Naive B cell (primary cell): ENCODE results near the gene DRG1. TPM values are rescaled to one million over a fixed set of nuclear protein-coding genes. Genes with fewer than 3 reads are reported as not detected.
"Not testable (repeated sequence)": the region's sequence is repeated elsewhere in the genome, so short reads cannot be mapped to it uniquely, and the experiment has no call there.

Experiments
- ATAC-seq, 2 donors: fragments of 150-1000 bp; cut with Tn5 transposase; 2 replicates each; pipeline ENCODE4 v1.10.0; 2021; ENCODE audit warnings: low read depth in 2 of 2, mild to moderate bottlenecking in 2 of 2, moderate library complexity in 2 of 2
- DNase-seq: peaks from one replicate; pipeline ENCODE4 v3.0.0; 2022
- H3K27ac Mint-ChIP-seq, 6 donors: one replicate each; pipeline ENCODE4 v1.8.0; 2020 to 2022; ENCODE audit warnings: mild to moderate bottlenecking in 6 of 6, mixed read lengths in 6 of 6, moderate library complexity in 5 of 6, inconsistent platforms in 2 of 6
- H3K27me3 Mint-ChIP-seq, 3 donors: one replicate each; pipeline ENCODE4 v1.8.0; 2021 to 2022; ENCODE audit warnings: mixed read lengths in 3 of 3, mild to moderate bottlenecking in 1 of 3
- H3K36me3 Mint-ChIP-seq, 2 donors: one replicate each; pipeline ENCODE4 v1.8.0; 2020 to 2022; ENCODE audit warnings: mixed read lengths in 2 of 2, inconsistent platforms in 1 of 2, mild to moderate bottlenecking in 1 of 2
- H3K4me1 Mint-ChIP-seq, 3 donors: one replicate each; pipeline ENCODE4 v1.8.0; 2020 to 2022; ENCODE audit warnings: mixed read lengths in 3 of 3, inconsistent platforms in 1 of 3, mild to moderate bottlenecking in 1 of 3, moderate library complexity in 1 of 3
- H3K4me3 Mint-ChIP-seq, 8 donors: one replicate each; pipeline ENCODE4 v1.8.0; 2020 to 2022; ENCODE audit warnings: mild to moderate bottlenecking in 8 of 8, mixed read lengths in 8 of 8, moderate library complexity in 8 of 8, inconsistent platforms in 2 of 8
- H3K9me3 Mint-ChIP-seq, 7 donors: one replicate each; pipeline ENCODE4 v1.8.0; 2020 to 2022; ENCODE audit warnings: mixed read lengths in 7 of 7, mild to moderate bottlenecking in 5 of 7, inconsistent platforms in 2 of 7, moderate library complexity in 1 of 7
- polyA plus RNA-seq, 6 donors: library from polyadenylated mRNA; unstranded; fragments of 300-500 nt; fragmentation: Illumina TruSeq; gene quantifications; one replicate each; pipeline ENCODE4 v1.2.3, GENCODE V29; 2021; ENCODE audit warnings: low read depth in 6 of 6

DRG1 gene
- polyA plus RNA-seq, 6 donors from 2014 or later: 91.4 to 118 (median 110) TPM

- no peaks in the 10 kb centered on the region for H3K27me3 Mint-ChIP-seq
- H3K36me3 Mint-ChIP-seq: peaks cover 0 to 8% of the 10 kb centered on the region in 2 donors
- H3K4me3 Mint-ChIP-seq: no peak overlapping the region
- DNase-seq: no peak
- ATAC-seq: no peak
- no peaks in the 10 kb centered on the region for H3K9me3 Mint-ChIP-seq
- H3K27ac Mint-ChIP-seq: peak overlapping the region in 2 of 6 donors; percentile 29 to 36
- H3K4me1 Mint-ChIP-seq: peaks cover 7 to 28% (median 19%) of the 10 kb centered on the region in 3 donors
These were observed 47.9 kb downstream of the DRG1 start for GRCh38 chr22:31447337-31447736.

GRCh38 chr22:31448382-31448781 lies 49.0 kb downstream of the DRG1 start:
- no peaks in the 10 kb centered on the region for H3K9me3 Mint-ChIP-seq
- H3K4me3 Mint-ChIP-seq: no peak overlapping the region
- no peaks in the 10 kb centered on the region for H3K27me3 Mint-ChIP-seq
- H3K27ac Mint-ChIP-seq: peak overlapping the region in 4 of 6 donors; percentile 33 to 66 (median 50)
- peaks cover 0 to 8% of the 10 kb centered on the region in 2 donors for H3K36me3 Mint-ChIP-seq
- peaks cover 7 to 28% (median 19%) of the 10 kb centered on the region in 3 donors for H3K4me1 Mint-ChIP-seq
- ATAC-seq: no peak
- DNase-seq: no peak

- Mint-ChIP-seq H3K4me3 (peak overlapping the region in 5 of 8 donors; percentile 41 to 77 (median 59)), H3K9me3 (no peaks in the 10 kb centered on the region), H3K27ac (peak overlapping the region in 5 of 6 donors; percentile 24 to 92 (median 67)), H3K27me3 (no peaks in the 10 kb centered on the region), H3K36me3 (peaks cover 7% of the 10 kb centered on the region in 2 donors), H3K4me1 (peaks cover 7 to 28% (median 19%) of the 10 kb centered on the region in 3 donors)
- ATAC-seq (peak; percentile 64 to 69), DNase-seq (peak; percentile 6)
These were observed 50.1 kb downstream of the DRG1 start for GRCh38 chr22:31449506-31449905.

GRCh38 chr22:31451709-31452571 lies 52.5 kb downstream of the DRG1 start:
- no peak overlapping the region for H3K4me3 Mint-ChIP-seq

GRCh38 chr22:31461699-31462098 lies 62.3 kb downstream of the DRG1 start:
- Mint-ChIP-seq H3K4me1 (peaks cover 0 to 3% (median 0%) of the 10 kb centered on the region in 3 donors), H3K4me3 (no peak overlapping the region), H3K27me3 (no peaks in the 10 kb centered on the region), H3K27ac (peak overlapping the region in 1 of 6 donors; percentile 25), H3K9me3 (no peaks in the 10 kb centered on the region), H3K36me3 (peaks cover 7 to 17% of the 10 kb centered on the region in 2 donors)
- ATAC-seq (no peak), DNase-seq (no peak)

More at GRCh38 chr22:31451709-31452571, 52.5 kb downstream of the DRG1 start:
- Mint-ChIP-seq H3K27me3 (no peaks in the 10 kb centered on the region), H3K9me3 (no peaks in the 10 kb centered on the region), H3K4me1 (peaks cover 7 to 28% (median 19%) of the 10 kb centered on the region in 3 donors), H3K27ac (peak overlapping the region in 3 of 6 donors; percentile 29 to 82 (median 66)), H3K36me3 (peaks cover 7 to 9% of the 10 kb centered on the region in 2 donors)
- ATAC-seq (peak; percentile 60 to 72), DNase-seq (peak; percentile 13)

GRCh38 chr22:31465307-31465706 lies 65.9 kb downstream of the DRG1 start:
- no peaks in the 10 kb centered on the region for H3K27me3 Mint-ChIP-seq
- ATAC-seq (no peak), DNase-seq (no peak)
- no peak overlapping the region for H3K27ac Mint-ChIP-seq
- H3K4me1 Mint-ChIP-seq: peaks cover 0 to 3% (median 2%) of the 10 kb centered on the region in 3 donors
- no peaks in the 10 kb centered on the region for H3K9me3 Mint-ChIP-seq
- H3K36me3 Mint-ChIP-seq: peaks cover 14 to 19% of the 10 kb centered on the region in 2 donors
- no peak overlapping the region for H3K4me3 Mint-ChIP-seq

GRCh38 chr22:31474743-31475142 lies 75.3 kb downstream of the DRG1 start:
- H3K4me1 Mint-ChIP-seq: peaks cover 4 to 20% (median 17%) of the 10 kb centered on the region in 3 donors
- no peaks in the 10 kb centered on the region for H3K36me3 Mint-ChIP-seq
- no peak overlapping the region for H3K4me3 Mint-ChIP-seq
- ATAC-seq (no peak), DNase-seq (no peak)
- no peaks in the 10 kb centered on the region for H3K9me3 Mint-ChIP-seq
- peak overlapping the region in 1 of 6 donors; percentile 30 for H3K27ac Mint-ChIP-seq
- no peaks in the 10 kb centered on the region for H3K27me3 Mint-ChIP-seq

- no peaks in the 10 kb centered on the region for H3K36me3 Mint-ChIP-seq
- no peaks in the 10 kb centered on the region for H3K9me3 Mint-ChIP-seq
- DNase-seq (no peak), ATAC-seq (no peak)
- H3K27ac Mint-ChIP-seq: peak overlapping the region in 1 of 6 donors; percentile 74
- H3K27me3 Mint-ChIP-seq: no peaks in the 10 kb centered on the region
- peaks cover 4 to 20% (median 17%) of the 10 kb centered on the region in 3 donors for H3K4me1 Mint-ChIP-seq
- H3K4me3 Mint-ChIP-seq: no peak overlapping the region
These were observed 76.4 kb downstream of the DRG1 start for GRCh38 chr22:31475800-31476199.

GRCh38 chr22:31477329-31477728 lies 77.9 kb downstream of the DRG1 start:
- no peaks in the 10 kb centered on the region for H3K27me3 Mint-ChIP-seq
- no peaks in the 10 kb centered on the region for H3K9me3 Mint-ChIP-seq
- peak; percentile 39 for DNase-seq
- ATAC-seq: peak; percentile 98 to 99
- peak overlapping the region in 5 of 6 donors; percentile 10 to 91 (median 58) for H3K27ac Mint-ChIP-seq
- H3K4me1 Mint-ChIP-seq: peaks cover 4 to 20% (median 17%) of the 10 kb centered on the region in 3 donors
- H3K36me3 Mint-ChIP-seq: no peaks in the 10 kb centered on the region
- H3K4me3 Mint-ChIP-seq: peak overlapping the region in 5 of 8 donors; percentile 7 to 70 (median 15)

- Mint-ChIP-seq H3K27ac (peak overlapping the region in 1 of 6 donors; percentile 18), H3K4me3 (no peak overlapping the region), H3K36me3 (peaks cover 0 to 3% of the 10 kb centered on the region in 2 donors), H3K27me3 (no peaks in the 10 kb centered on the region), H3K4me1 (peaks cover 8 to 22% (median 15%) of the 10 kb centered on the region in 3 donors), H3K9me3 (no peaks in the 10 kb centered on the region)
- ATAC-seq (no peak), DNase-seq (no peak)
These were observed 81.7 kb downstream of the DRG1 start for GRCh38 chr22:31481129-31481528.

- Mint-ChIP-seq H3K4me3 (peak overlapping the region in 2 of 8 donors; percentile 16 to 38), H3K27ac (peak overlapping the region in 1 of 6 donors; percentile 43), H3K4me1 (peaks cover 5 to 15% (median 13%) of the 10 kb centered on the region in 3 donors)
- not testable (repeated sequence) for ATAC-seq, H3K36me3 Mint-ChIP-seq, DNase-seq, H3K27me3 Mint-ChIP-seq, H3K9me3 Mint-ChIP-seq
These were observed 83.1 kb downstream of the DRG1 start for GRCh38 chr22:31482470-31482869.
